GM23248 (cell line): ENCODE results near the gene COL3A1.

ENCODE experiments used
- EZH2 ChIP-seq: fragments of 200-600 bp; sonication (generic); IDR thresholded peaks from 2 replicates; pipeline ENCODE4 v1.6.1; 2018; ENCODE audit warnings: antibody characterized with exemption, mild to moderate bottlenecking; ENCODE audit not compliant: insufficient read depth, poor library complexity, severe bottlenecking
- EZH2phosphoT487 ChIP-seq: fragments of 200-600 bp; sonication (generic); IDR thresholded peaks from 2 replicates; pipeline ENCODE4 v1.6.1; 2018; ENCODE audit warnings: antibody characterized with exemption, moderate library complexity, mild to moderate bottlenecking, low read depth; ENCODE audit not compliant: insufficient read depth

- TF ChIP-seq EZH2phosphoT487 (no peak), EZH2 (no peak)
Observed at GRCh38 chr2:188964976-188965546, 9.1 kb upstream of the COL3A1 start.
